T47D (cell line): ENCODE results near the gene FAM217A.

Experiments used
- DNase-seq, 2 experiments: peaks; one replicate each; pipeline versions ENCODE4 v3.0.0 to v3.0.0-alpha.2; 2011 to 2012; ENCODE audit warnings: low read depth in 1 of 2, low spot score in 1 of 2
- JUND ChIP-seq: IDR thresholded peaks from 2 replicates; pipeline ENCODE4 v1.6.1; 2012; ENCODE audit warnings: low read depth
- in situ Hi-C: cut with HindIII; loops from 2 replicates; pipeline ENCODE4 v1.10.0; 2016; ENCODE audit warnings: low sequenced_read_pairs, low pct_unique_long_range_greater_than_20kb

Gene FAM217A

DNA sequence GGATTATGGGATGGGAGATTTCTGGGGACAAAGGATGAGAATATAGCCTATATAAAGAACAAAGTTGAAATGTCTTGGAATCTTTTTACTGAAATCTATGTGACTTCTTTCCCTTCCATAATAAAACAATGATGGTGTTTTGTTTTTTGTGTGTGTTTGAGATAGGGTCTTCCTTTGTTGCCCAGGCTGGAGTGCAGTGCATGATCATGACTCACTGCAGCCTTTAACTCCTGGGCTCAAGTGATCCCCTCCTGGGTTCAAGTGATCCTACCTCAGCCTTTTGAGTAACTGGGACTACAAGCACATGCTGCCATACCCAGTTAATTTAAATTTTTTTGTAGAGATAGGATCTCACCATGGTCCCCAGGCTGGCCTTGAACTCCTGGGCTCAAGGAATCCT is 50.9 kb downstream of the FAM217A start:
- TF ChIP-seq JUND: no peak
- no peak for DNase-seq
- in situ Hi-C loops: no loop called here

DNA sequence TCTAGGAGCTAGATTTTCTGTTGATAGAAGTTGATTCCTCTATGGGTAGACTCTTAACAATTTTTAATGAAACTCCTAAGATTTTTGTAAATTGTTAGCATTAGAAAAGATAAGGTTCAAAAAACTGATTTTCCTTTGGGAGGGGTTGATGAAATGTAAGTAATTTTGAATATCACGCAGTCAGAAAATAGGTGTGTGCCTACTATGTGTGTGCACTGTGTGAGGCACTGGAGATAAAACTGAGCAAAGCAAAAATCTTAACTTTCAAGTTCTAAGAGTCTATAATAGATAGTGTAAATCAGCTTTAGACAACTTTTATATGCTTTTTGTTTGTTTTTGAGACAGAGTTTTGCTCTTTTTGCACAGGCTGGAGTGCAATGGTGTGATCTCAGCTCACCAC is 53.3 kb downstream of the FAM217A start:
- DNase-seq: no peak
- TF ChIP-seq JUND: no peak
- in situ Hi-C loops: no loop called here

DNA sequence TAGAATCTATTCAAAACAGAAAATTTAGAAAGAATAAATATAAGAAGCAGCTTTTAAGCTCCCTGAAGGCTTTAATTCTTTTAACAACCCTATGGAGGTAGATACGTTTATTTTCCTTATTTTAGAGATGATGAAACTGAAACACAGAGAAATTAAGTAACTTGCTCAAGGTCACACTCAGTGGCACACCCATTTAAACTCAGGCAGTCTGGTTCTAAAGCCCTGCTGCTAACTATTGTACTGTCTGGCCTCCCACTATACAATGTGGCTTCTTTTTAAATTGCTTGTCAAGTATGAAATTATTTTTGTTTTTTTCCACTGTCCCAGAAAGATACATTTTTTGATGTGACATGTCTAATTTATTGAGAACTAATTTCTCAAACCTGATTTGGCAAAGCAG is 55.7 kb downstream of the FAM217A start:
- in situ Hi-C loops: no loop called here
- no peak for TF ChIP-seq JUND
- no peak for DNase-seq

DNA sequence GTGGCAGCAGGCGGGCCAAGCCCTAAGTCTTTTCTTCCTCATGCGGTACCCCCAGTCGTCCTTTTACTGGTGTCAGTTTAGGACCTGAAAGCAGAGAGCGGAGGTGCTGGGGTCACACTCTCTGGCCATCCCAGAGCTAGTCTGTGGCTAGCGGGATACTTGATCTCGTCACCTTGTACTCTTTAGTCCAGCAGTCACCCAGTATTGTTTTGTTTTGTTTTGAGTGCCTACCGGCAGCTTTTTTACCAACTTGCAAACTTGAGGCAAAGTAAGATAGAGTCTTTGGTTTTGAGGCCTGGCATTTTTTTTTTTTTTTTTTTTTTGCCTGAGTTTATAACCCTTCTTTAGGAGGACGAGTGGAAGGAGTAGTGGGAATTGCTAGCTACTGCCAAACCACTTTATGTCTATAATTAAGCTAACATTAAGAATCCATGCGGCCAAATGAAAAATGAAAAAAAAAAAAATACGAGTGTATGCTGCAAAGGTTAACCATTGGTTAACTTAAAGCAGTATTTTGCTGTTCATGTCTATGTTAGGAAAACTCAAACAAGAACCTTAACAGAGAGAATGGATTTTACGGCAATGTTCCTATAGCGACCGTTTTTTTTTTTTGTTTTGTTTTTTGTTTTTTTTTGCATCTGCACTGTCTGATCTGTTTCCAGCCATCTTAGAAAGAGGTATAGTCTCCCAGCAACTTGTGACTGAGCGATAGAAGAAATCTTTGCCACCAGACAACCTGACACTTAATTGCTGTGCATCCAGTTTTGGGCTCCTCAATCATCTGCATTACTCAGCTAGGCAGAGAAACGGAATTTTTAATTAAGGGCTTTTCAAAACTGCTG is 56.9 kb downstream of the FAM217A start:
- TF ChIP-seq JUND: no peak
- in situ Hi-C loops: no loop called here
- DNase-seq: no peak

DNA sequence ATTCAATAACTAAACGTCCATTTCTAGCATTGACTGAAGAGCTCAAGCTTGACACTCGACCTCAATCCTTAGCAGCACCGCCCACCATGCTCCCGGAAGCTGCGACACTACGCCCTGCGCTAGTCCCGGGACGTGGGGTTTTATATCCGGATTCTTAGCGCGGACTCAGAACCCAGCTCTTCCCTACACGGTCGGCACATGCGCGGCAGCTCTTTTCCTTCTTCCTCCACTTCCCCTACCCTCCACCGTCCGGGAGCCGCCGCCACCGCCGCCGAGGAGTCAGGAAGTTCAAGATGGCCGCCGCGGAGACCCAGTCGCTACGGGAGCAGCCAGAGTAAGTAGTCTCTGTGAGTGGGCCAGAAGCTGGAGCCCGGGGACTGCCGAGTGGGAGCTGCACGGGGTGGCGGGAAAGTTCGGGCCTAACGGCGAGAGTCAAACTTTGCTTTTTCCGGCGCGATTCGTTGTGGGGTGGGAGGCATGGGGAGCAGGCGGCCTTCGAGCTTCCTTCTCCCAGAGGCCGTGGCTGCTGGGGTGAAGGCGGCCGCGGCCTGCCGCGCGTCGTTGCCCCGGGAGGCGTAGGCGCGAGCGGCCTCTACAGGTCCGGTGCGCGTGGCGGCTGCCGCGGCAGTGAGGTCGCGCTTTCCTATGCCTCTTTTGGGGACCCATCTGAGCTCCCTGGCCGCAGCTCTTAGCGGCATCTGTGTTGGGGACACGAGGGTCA is 57.6 kb downstream of the FAM217A start:
- in situ Hi-C loops: no loop called here
- peak; percentile 60 to 98 for DNase-seq
- no peak for TF ChIP-seq JUND

DNA sequence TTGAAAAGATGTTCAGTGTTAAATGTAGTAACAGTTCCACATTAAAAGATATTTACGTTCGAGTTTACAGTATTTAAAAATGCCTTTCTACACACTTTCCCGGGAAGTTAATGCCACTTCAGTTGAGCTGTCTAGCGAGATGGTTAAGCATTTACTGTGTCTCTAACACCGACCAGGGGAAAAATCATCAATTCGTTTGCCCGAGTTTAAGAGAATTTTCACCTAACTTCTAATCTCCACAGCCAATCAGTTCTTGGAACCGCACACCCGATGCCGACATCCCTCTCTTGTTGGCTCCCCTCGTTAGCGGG is 58.2 kb downstream of the FAM217A start:
- DNase-seq: no peak
- no peak for TF ChIP-seq JUND
- in situ Hi-C loops: no loop called here

DNA sequence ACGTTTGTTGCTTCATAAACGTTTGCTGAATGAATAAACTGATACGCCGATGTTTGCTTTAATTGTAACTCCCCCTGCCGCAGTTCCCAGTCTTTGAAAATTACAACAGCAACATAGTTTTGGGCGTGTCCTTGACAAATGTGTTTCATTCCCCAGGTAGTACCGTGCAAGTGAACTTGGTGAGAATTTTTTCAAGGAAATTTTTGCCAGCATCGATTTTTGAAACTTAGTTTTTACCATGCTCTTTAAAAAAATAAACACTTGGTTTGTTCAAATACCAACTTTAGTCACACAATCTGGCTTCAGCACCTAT is 60.1 kb downstream of the FAM217A start:
- no peak for DNase-seq
- TF ChIP-seq JUND: no peak
- in situ Hi-C loops: no loop called here
